Uterus (tissue), 4 donors: Measurements from ENCODE around the gene SNX30. TPM values are rescaled to one million over a fixed set of nuclear protein-coding genes. Genes with fewer than 3 reads are reported as not detected.

ENCODE experiments used
- DNase-seq, 2 donors: peaks; one replicate each; pipeline ENCODE4 v3.0.0-alpha.2; 2019 to 2020
- H3K27ac ChIP-seq, 2 donors: fragments of 200-600 bp; sonication (generic); 1 replicate in 1 of 2; 2 replicates in 1 of 2; pipeline ENCODE4 v1.5.1; 2016 to 2018
- H3K27me3 ChIP-seq, 2 donors: fragments of 200-600 bp; sonication (generic); one replicate each; pipeline ENCODE4 v1.5.1; 2018 to 2019; ENCODE audit warnings: control low read depth in 1 of 2
- H3K36me3 ChIP-seq, 2 donors: fragments of 200-600 bp; sonication (generic); one replicate each; pipeline ENCODE4 v1.5.1; 2019; ENCODE audit warnings: control low read depth in 1 of 2
- H3K4me1 ChIP-seq, 2 donors: fragments of 200-600 bp; sonication (generic); one replicate each; pipeline ENCODE4 v1.5.1; 2018 to 2019; ENCODE audit warnings: control low read depth in 1 of 2
- H3K4me3 ChIP-seq, 2 donors: fragments of 200-600 bp; sonication (generic); 1 replicate in 1 of 2; 2 replicates in 1 of 2; pipeline ENCODE4 v1.5.1; 2018 to 2019; ENCODE audit warnings: mild to moderate bottlenecking in 1 of 2
- H3K9me3 ChIP-seq, 2 donors: fragments of 200-600 bp; sonication (generic); one replicate each; pipeline ENCODE4 v1.5.1; 2019; ENCODE audit warnings: control low read depth in 1 of 2
- POLR2A ChIP-seq, 2 donors: fragments of 450-650 bp; IDR thresholded peaks; one replicate each; pipeline ENCODE4 v1.6.1; 2016; ENCODE audit warnings: antibody characterized with exemption in 2 of 2, mild to moderate bottlenecking in 1 of 2, moderate library complexity in 1 of 2
- intact Hi-C: fragments of 100-400 bp; cut with DNase I; formaldehyde crosslinking; loops from one replicate; pipeline ENCODE4 v1.15.1; 2023; ENCODE audit warnings: low total_unique reads
- total RNA-seq, 4 donors: library from RNA; depleted of rRNA in 3 of 4; stranded (reverse); fragments of >200 nt in 3 of 4; gene quantifications; one replicate each; pipeline versions ENCODE4 v1.1.0 to v1.2.4, GENCODE V29; 2014 to 2023
- TF ChIP-seq, protein P1 (sequence below), 4 experiments: fragments of 200-600 bp in 2 of 4; fragments of 450-650 bp in 2 of 4; sonication (generic) in 2 of 4; IDR thresholded peaks; one replicate each; pipeline ENCODE4 v1.5.1; 2016 to 2019; ENCODE audit warnings: antibody characterized with exemption in 4 of 4, mild to moderate bottlenecking in 2 of 4, moderate library complexity in 1 of 4
- donor health status: DM: yes; HTN: yes; CAD: no.

Gene SNX30
- total RNA-seq, 4 donors from 2014 or later = 3.1 to 20.3 (median 11.6) TPM

- Histone ChIP-seq H3K36me3 (no peaks in the 10 kb centered on the region), H3K4me1 (no peaks in the 10 kb centered on the region), H3K27me3 (no peaks in the 10 kb centered on the region), H3K9me3 (no peaks in the 10 kb centered on the region), H3K4me3 (no peak overlapping the region), H3K27ac (no peak overlapping the region)
- TF ChIP-seq POLR2A (IDR thresholded peaks at IDR 0.05) = no peak
- TF ChIP-seq, protein P1, sequence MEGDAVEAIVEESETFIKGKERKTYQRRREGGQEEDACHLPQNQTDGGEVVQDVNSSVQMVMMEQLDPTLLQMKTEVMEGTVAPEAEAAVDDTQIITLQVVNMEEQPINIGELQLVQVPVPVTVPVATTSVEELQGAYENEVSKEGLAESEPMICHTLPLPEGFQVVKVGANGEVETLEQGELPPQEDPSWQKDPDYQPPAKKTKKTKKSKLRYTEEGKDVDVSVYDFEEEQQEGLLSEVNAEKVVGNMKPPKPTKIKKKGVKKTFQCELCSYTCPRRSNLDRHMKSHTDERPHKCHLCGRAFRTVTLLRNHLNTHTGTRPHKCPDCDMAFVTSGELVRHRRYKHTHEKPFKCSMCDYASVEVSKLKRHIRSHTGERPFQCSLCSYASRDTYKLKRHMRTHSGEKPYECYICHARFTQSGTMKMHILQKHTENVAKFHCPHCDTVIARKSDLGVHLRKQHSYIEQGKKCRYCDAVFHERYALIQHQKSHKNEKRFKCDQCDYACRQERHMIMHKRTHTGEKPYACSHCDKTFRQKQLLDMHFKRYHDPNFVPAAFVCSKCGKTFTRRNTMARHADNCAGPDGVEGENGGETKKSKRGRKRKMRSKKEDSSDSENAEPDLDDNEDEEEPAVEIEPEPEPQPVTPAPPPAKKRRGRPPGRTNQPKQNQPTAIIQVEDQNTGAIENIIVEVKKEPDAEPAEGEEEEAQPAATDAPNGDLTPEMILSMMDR (IDR thresholded peaks at IDR 0.05) = no peak
- intact Hi-C loops = no loop called here
- no peak for DNase-seq
These were observed 133.5 kb downstream of the SNX30 start for GRCh38 chr9:112884101-112884500.

GRCh38 chr9:112884721-112885120, 134.2 kb downstream of the SNX30 start:
- Histone ChIP-seq H3K4me3 (no peak overlapping the region), H3K36me3 (no peaks in the 10 kb centered on the region), H3K9me3 (no peaks in the 10 kb centered on the region), H3K4me1 (no peaks in the 10 kb centered on the region), H3K27me3 (no peaks in the 10 kb centered on the region), H3K27ac (no peak overlapping the region)
- intact Hi-C loops = no loop called here
- DNase-seq = no peak
- no peak for TF ChIP-seq POLR2A (IDR thresholded peaks at IDR 0.05)
- TF ChIP-seq, protein P1 (IDR thresholded peaks at IDR 0.05) = no peak

DNA sequence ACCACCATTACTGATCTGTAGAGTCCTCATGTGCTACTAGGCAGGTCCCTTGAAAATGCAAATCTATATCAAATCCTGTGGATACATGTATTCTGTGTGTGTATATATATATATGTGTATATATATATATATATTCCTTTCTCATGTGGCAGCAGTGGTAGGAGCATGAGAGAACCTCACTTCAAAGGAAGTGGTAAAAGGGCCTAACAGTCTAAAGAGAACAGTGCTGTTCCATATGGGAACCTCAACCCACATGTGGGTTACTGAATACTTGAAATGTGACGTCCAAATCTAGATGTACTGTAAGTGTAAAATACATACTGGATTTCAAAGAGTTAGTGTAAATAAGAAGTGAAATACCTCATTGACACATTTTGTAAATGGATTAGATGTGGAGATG, 134.8 kb downstream of the SNX30 start:
- Histone ChIP-seq H3K27ac (no peak overlapping the region), H3K36me3 (no peaks in the 10 kb centered on the region), H3K4me3 (no peak overlapping the region), H3K4me1 (no peaks in the 10 kb centered on the region), H3K27me3 (no peaks in the 10 kb centered on the region), H3K9me3 (no peaks in the 10 kb centered on the region)
- no peak for TF ChIP-seq POLR2A (IDR thresholded peaks at IDR 0.05)
- TF ChIP-seq, protein P1 (IDR thresholded peaks at IDR 0.05) = no peak
- intact Hi-C loops = no loop called here
- DNase-seq = no peak

DNA sequence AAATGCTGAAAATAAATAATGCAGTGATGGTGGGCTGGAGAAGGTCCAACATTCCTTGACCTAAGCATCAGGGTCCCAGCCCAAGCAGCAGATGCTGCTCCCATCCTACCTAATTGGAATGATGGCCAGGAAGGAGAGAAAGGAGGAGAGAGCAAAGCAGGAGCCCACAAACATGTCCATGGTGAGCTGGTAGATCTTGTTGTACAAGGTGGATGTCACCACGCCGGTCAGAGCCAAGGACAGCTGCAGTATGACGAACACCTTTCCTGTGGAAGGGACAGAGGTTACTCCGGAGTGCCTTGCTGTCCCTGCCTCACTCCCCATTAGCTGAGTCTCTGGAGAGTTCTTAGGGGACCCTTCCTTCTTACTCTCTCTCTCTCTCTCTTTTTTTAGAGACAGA, 135.8 kb downstream of the SNX30 start:
- Histone ChIP-seq H3K27me3 (no peaks in the 10 kb centered on the region), H3K36me3 (no peaks in the 10 kb centered on the region), H3K4me1 (no peaks in the 10 kb centered on the region), H3K9me3 (no peaks in the 10 kb centered on the region), H3K27ac (no peak overlapping the region), H3K4me3 (no peak overlapping the region)
- no peak for DNase-seq
- TF ChIP-seq, protein P1 (IDR thresholded peaks at IDR 0.05) = no peak
- TF ChIP-seq POLR2A (IDR thresholded peaks at IDR 0.05) = no peak
- intact Hi-C loops = no loop called here

- TF ChIP-seq, protein P1 (IDR thresholded peaks at IDR 0.05) = no peak
- no peak for TF ChIP-seq POLR2A (IDR thresholded peaks at IDR 0.05)
- DNase-seq = no peak
- intact Hi-C loops = no loop called here
- Histone ChIP-seq H3K9me3 (no peaks in the 10 kb centered on the region), H3K36me3 (no peaks in the 10 kb centered on the region), H3K27ac (no peak overlapping the region), H3K4me3 (no peak overlapping the region), H3K4me1 (no peaks in the 10 kb centered on the region), H3K27me3 (no peaks in the 10 kb centered on the region)
These were observed 136.8 kb downstream of the SNX30 start for GRCh38 chr9:112887381-112887780.
